Measurements from ENCODE around the gene FXYD3.

Gene FXYD3

DNA sequence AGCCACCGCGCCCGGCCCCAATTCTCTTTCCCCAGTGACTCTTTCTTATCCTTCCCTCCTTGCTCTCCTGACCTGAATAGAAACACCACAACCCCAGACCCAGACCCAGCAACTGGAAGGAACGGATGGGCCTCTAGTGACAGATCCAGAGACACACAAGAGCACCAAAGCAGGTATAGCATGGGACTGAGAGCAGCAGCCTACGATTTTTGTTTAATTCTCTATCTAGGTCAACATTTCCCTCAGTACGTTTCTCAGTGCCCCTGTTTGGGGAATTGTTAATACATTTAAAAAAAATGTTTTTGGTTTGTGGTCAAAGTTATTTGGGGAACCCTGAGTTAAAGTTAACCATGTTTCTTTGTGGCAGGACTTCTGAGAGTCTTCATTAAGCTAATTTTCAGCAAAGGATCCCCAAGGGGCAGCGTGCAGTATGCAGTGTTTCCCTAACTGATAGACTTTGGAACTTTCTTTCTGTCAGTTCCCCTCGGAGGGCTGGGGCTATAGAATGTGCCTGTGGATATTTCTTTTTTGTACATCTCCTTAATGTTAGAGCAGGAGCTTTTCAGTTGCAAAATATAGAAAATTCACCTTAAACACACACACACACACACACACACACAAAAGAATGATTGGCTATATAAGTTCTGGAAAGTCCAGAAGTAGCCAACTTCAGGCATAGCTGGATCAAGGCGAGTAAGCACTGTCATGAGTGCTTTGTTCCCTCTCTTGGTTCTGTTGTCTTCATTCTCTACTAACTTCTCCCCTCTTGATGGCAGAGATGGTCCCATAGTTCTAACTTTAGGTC, 45.2 kb downstream of the FXYD3 start:
- no peak for DNase-seq (ENCODE audit: low read depth in 2 of 2)

DNA sequence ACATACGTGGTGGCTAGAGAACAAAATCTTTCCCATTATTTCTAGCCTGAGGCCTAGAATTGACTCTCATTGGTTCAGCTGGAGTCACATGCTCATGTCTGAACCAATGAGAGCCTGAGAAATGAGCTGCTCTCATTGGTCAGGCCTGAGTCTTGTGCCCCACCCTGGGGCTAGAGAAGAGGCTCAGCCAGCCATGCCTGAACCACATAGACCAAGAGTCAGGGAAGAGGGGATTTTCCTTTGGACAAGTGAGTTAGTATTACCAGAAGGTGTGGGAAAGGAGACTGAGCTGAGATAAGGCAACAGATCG, 45.8 kb downstream of the FXYD3 start:
- DNase-seq (ENCODE audit: low read depth in 2 of 2), result no peak

DNA sequence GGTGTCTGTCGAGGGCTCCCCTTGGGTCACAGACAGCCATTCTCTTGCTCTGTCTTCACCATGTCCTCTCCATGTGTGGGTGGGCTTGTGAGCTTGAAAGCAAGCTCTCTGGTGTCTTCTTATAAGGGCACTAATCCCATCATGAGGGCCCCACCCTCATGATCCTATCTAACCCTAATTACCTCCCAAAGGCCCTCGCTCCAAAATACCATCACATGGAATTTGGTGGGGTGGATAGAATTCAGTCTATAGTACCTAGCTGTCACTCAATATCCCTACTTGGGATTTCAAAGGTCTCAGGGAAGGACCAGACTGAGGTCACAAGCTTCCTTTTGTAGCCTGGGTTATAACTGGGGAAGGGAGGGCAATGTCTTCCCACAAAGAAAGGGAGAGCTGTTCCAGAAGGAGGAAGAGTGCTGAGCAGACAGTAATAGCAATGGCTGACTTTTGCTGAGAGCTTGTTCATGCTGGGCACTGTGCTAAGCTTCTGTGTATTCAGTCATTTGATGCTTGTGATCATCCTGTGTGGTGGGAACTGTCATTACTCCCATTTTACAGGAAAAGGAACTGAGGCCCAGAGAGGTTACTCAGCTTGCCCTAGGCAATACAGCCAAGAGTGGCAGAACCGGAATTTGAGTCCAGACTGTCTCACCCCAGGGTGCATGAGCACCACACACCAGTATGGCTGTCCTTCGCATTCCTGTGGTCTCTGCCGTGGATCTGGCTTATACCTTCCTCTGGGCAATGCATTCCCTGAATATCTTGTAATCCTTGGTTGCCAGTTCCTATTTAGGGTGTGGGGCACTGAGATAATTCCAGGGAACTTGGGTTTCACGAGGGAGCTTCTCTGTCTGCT, 47.1 kb downstream of the FXYD3 start:
- DNase-seq (ENCODE audit: low read depth in 2 of 2), result no peak

DNA sequence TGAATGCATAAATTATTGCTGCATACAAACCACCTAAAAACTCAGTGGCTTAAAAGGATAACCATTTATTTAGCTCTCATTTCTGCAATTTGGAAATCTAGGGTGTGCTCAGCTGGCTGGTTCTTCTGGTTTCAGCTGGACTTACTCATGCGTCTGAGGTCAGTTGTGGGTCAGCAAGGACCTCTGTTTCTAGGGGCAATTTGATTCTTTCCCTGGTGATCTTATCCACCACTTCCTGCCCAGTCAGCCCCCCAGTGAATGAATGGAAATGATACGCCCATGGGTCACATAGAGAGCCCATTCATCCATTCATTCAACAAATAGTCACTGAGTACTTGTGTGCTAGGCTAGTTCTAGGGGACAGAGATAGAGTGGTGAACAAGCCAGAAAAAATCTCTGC, 48.8 kb downstream of the FXYD3 start:
- DNase-seq (ENCODE audit: low read depth in 2 of 2), result no peak

DNA sequence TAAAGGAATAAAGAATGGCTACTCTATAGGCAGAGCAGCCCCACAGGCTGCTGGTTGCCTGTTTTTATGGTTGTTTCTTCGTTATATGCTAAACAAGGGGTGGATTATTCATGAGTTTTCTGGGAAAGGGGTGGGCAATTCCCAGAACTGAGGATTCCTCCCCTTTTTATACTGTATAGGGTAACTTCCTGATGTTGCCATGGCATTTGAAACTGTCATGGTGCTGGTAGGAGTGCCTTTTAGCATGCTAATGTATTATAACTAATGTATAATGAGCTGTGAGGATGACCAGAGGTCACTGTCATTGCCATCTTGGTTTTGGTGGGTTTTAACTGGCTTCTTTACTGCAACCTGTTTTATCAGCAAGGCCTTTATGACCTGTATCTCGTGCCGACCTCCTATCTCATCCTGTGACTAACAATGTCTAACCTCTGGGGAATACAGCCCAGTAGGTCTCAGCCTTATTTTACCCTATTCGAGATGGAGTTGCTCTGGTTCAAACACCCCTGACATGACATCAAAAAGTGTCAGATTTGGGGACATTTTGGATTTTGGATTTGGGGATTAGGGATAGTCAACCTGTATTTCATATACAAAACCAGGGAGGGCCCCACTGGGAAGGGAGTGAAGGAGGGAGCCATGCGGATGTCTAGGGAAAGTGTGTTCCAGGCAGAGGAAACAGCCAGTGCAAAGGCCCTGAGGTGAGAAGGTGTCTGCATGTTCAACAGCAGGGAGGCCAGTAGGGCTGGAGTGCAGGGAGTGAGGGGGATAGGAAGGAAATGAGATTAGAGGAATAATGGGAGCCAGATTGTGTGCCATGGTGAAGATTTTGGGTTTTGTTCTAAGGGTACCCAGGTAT, 49.8 kb downstream of the FXYD3 start:
- no peak for DNase-seq (ENCODE audit: low read depth in 2 of 2)

DNA sequence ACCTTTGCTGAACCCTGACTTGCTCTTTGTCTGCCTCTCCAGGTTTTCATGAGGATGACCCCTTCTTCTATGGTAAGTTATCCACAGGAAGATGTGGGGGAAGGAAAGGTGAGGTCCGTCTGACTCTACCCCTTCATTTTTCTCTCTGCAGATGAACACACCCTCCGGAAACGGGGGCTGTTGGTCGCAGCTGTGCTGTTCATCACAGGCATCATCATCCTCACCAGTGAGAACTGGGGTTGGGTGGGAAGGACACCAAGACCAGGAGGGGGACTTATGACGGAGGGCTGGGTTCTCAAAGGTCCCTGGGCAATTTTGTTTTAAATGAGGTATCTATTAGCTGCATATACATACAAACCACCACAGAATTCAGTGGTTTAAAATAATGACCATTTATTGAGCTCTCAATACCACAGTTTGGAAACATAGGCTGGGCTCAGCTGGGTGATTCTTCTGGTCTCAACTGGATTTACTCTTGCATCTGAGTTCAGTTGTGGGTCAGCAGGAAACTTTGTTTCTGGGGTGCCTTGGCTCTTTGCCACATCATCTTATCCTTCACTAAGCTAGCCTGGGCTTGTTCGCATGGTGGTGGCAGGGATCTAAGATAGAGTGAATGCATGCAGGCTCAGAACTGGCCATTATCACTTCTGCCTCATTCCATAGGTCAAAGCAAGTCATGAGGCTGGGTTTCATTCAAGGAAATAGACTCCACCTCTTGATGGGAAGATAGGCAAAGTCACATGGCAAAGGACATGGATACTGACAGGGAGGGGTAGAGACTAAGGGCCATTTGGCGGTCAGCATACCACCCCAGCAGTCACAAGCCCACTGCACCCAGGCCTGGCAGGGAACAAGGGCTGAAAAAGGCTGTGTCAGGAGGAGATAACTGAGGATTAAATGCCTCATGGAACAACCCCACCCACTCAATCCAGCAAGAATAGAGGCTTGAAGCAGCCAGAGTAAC, 50.8 kb downstream of the FXYD3 start:
- no peak for DNase-seq (ENCODE audit: low read depth in 2 of 2)

DNA sequence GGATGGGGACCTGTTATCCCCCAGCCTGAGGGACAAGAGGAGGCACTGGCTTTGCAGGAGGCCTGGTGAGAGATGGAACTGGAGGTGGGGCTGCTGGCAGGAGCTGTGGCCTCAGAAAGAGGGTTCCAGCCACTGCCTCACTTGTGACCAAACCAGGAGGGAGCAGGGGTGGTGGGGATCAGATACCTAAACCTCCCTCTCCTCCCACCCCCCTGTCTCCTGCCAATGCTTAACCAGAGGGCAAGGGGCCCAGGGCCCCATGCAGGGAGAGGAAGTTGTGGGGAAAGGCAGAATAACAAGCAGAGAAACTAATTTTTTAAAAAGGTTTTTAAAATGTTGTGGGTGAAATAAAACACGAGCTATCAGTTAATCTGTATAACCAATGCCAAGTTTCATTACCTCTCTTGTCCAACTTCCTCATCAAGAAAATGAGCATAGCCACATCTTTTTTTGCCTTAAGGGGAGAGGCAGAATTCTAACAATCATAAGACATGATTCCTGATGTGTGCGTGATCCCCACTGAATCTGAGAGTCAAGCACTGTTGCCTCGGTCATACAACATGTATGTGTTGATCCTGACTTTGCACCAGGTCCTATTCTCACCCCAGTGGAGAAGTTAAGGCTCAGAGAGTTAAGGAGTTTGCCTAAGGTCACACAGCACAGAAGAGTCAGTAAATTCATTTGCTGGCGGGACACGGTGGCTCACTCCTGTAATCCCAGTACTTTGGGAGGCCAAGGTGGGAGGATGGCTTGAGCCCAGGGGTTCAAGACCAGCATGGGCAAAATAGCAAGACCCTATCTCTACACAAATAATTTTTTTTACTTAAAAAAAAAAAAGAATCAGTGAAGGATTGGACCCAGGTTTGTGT, 51.9 kb downstream of the FXYD3 start:
- no peak for DNase-seq (ENCODE audit: low read depth in 2 of 2)

DNA sequence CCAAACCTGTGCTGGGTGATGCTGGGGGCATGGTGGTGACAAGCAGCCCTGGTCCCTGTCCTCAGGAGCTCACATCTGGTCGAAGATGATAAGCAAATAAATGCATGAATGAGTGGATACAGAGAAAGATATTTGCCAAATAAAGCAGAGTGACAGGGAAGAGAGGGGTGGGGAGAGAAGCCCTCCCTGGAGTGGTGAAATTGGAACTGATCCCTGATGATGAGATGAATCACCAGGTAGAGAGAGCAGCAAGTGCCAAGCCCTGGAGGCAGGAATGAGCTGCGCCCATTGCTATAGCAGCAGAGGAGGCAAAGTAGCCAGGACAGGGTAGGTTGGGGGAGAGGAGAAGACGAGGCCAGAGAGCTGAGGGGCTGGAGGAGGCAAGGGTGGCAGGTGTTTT, 52.6 kb downstream of the FXYD3 start:
- DNase-seq (ENCODE audit: low read depth in 2 of 2), result no peak

DNA sequence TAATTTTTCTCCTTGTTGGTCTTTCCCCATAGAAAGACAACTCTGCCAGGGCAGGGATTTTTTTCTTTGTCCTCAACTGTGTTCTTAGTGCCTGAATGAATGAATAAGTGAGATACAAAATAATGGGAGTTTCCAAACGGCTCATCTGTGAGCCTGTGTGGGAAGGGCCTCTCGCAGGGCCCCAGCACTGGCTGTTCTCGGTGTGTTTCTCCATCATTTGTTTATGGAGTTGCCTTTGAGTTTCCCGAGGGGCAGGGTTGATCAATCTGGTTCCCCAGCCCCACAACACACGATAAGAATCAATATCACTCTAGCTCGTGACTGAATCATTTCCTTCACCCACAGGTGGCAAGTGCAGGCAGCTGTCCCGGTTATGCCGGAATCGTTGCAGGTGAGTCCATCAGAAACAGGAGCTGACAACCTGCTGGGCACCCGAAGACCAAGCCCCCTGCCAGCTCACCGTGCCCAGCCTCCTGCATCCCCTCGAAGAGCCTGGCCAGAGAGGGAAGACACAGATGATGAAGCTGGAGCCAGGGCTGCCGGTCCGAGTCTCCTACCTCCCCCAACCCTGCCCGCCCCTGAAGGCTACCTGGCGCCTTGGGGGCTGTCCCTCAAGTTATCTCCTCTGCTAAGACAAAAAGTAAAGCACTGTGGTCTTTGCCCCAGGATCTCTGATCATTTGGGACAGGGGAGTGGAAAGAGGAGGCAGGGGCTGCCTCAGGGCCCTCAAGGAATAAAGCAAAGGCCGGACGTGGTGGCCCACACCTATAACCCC, 53.8 kb downstream of the FXYD3 start:
- DNase-seq (ENCODE audit: low read depth in 2 of 2), result no peak

DNA sequence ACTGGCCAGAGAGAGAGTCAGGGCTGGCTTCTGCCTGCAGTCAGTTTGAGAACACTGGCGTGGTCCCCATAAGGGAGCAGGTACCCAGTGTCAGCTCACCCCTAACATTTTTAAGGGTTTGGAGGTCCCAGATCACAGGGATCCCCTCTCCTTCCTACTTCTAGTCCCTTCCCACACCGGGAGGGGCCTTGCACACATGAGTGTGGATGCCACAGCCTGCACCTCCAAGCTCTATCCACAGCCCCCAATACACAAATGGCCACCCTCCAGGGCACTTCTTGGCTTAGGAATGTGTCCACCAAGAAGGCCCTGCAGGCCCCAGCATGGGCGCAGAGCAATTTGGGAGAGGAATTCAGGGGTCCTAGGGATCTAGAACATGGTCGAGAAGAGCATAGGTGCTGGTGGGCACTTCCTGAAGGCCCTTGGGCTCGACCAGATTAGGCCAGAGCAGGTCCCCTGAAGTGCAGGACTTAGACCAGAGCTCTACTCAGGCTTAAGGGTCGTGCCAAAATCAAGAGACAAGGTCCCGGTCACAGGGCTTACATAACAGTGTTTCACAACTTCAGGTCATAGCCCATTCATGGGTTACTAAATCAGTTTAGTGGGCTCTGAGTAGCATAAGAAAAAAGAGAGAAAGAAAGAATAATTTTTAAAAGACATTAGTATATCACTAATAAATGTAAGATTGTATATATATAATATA, 54.9 kb downstream of the FXYD3 start:
- no peak for DNase-seq (ENCODE audit: low read depth in 2 of 2)

DNA sequence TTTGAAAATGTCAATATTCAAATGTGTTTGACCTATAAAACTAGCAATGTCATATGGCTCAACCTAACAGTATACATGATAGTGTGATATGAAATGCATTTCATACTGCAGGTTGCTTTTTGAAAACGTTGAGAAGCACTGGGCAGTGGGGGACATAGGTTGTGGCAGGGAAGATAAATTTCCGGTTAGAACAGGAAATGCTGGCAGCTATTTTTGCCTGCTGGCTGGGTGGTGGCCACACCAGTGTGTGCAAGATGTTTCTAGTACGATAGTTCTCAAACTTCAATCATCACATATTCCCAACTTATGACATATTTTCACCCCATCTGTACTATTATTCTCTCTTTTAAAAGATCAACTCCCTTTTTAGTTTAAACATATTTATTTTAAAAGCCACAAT, 56.1 kb downstream of the FXYD3 start:
- no peak for DNase-seq (ENCODE audit: low read depth in 2 of 2)
